Spleen (tissue), 7 donors: Measurements from ENCODE around the gene TEKT3.

Source experiments
- CTCF ChIP-seq, 11 experiments: fragments of 200-600 bp in 7 of 11; fragments of 450-650 bp in 4 of 11; sonication (generic) in 4 of 11; IDR thresholded peaks in 8 of 11; conservative IDR thresholded peaks in 3 of 11; 1 replicate in 7 of 11; 2 replicates in 4 of 11; pipeline versions ENCODE4 v1.4.0 to v1.8.0; 2016 to 2021; ENCODE audit warnings: antibody characterized with exemption in 11 of 11, inconsistent platforms in 4 of 11, mild to moderate bottlenecking in 1 of 11
- POLR2A ChIP-seq, 3 donors: fragments of 450-650 bp; IDR thresholded peaks; one replicate each; pipeline ENCODE4 v1.5.1; 2017; ENCODE audit warnings: antibody characterized with exemption in 3 of 3, mild to moderate bottlenecking in 1 of 3
- donor health status: DM: no; HTN: no; CAD: no; lungs with moderate emphysema.
- donor health status: DM: no; HTN: no; CAD: no.
- donor health status: DM: no; HTN: no; CAD: no.

GRCh38 chr17:15278380-15278779 is 63.0 kb downstream of the TEKT3 start:
- no peak for TF ChIP-seq CTCF (IDR thresholded peaks at IDR 0.05 in 8 of 11, conservative IDR thresholded peaks at IDR 0.05 in 3 of 11)
- TF ChIP-seq POLR2A (IDR thresholded peaks at IDR 0.05) = no peak
